Upper lobe of left lung (tissue), 4 donors: ENCODE results near the gene SPOCK1.

Source experiments
- POLR2A ChIP-seq, 4 donors: fragments of 450-650 bp; IDR thresholded peaks; one replicate each; pipeline ENCODE4 v1.5.1; 2016 to 2017; ENCODE audit warnings: antibody characterized with exemption in 4 of 4, mild to moderate bottlenecking in 2 of 4
- TF ChIP-seq, protein P1 (sequence below), 6 experiments: fragments of 450-650 bp in 4 of 6; fragments of 200-600 bp in 2 of 6; sonication (generic) in 2 of 6; IDR thresholded peaks; one replicate each; pipeline ENCODE4 v1.5.1; 2016 to 2019; ENCODE audit warnings: antibody characterized with exemption in 6 of 6

DNA sequence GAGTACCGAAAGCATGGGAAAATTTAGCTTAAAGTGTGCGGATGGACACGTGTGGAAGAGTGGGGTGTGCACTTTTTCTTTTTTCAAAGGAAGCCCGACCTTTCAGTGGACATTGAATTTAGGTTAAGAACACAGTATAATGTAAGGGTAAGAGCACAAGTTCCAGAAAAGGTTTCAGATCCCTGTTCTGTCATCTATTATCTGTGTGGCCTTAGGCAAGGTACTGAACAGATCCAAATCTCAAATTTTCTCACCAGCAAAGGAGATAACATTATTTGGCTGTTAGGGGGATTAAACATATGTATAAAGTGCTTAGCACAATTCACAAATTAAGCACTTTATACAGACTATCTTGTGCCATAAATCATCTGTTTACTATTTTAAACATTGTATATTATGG, 441.0 kb downstream of the SPOCK1 start:
- TF ChIP-seq, protein P1, sequence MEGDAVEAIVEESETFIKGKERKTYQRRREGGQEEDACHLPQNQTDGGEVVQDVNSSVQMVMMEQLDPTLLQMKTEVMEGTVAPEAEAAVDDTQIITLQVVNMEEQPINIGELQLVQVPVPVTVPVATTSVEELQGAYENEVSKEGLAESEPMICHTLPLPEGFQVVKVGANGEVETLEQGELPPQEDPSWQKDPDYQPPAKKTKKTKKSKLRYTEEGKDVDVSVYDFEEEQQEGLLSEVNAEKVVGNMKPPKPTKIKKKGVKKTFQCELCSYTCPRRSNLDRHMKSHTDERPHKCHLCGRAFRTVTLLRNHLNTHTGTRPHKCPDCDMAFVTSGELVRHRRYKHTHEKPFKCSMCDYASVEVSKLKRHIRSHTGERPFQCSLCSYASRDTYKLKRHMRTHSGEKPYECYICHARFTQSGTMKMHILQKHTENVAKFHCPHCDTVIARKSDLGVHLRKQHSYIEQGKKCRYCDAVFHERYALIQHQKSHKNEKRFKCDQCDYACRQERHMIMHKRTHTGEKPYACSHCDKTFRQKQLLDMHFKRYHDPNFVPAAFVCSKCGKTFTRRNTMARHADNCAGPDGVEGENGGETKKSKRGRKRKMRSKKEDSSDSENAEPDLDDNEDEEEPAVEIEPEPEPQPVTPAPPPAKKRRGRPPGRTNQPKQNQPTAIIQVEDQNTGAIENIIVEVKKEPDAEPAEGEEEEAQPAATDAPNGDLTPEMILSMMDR (IDR thresholded peaks at IDR 0.05), result no peak
- no peak for TF ChIP-seq POLR2A (IDR thresholded peaks at IDR 0.05)
